HG02981 (cell line): ENCODE data around the gene APOBEC3H.

ENCODE experiments used
- ATAC-seq: cut with Tn5 transposase; IDR thresholded peaks from one replicate; pipeline ENCODE4 v1.9.1; 2021; ENCODE audit warnings: mild to moderate bottlenecking, moderate library complexity; ENCODE audit not compliant: unreplicated experiment

APOBEC3H gene

DNA sequence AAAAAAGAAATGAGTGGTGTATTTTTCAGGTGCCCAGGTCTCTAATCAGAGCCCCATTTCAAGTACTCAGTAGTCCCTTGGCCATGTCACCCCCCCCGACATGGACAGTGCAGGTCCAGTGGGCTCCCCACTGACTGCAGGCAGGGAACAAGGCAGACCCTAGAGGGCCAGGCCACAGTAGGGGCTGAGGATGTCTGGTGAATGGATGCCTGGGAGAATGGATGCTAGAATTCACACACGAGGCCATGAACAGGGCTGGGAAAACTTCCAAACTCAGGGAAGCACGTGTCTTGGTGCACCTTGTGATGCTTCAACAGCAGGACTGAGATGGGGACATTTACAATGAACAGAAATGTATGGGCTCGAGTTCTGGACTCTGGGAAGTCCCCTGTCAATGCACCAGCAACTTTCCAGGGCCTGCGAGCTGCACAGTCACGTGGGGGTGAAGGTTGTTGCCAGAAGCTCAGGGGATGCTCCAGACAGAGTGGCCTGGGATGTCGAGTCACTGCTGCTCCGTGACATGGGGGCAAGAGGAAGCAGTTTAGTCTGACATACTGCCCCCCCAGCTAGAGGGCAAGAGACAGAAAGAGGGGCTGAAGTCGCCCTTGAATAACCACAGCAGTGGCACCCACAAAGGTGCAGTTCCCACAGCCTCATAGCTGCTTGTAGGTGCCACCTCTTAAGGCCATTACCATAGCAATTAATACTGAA, 16.8 kb upstream of the APOBEC3H start:
- ATAC-seq = no peak

DNA sequence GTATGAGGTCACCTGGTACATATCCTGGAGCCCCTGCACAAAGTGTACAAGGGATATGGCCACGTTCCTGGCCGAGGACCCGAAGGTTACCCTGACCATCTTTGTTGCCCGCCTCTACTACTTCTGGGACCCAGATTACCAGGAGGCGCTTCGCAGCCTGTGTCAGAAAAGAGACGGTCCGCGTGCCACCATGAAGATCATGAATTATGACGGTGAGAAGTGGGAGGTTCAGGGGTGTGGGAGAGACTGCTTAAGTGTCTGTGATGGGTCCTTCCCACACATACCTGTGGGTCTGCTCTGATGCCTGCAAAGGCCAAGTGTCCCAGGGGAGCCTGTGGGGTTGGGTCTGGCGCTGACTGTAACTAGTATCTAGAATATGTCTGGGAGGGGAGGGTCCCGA, 16.0 kb upstream of the APOBEC3H start:
- ATAC-seq = no peak

DNA sequence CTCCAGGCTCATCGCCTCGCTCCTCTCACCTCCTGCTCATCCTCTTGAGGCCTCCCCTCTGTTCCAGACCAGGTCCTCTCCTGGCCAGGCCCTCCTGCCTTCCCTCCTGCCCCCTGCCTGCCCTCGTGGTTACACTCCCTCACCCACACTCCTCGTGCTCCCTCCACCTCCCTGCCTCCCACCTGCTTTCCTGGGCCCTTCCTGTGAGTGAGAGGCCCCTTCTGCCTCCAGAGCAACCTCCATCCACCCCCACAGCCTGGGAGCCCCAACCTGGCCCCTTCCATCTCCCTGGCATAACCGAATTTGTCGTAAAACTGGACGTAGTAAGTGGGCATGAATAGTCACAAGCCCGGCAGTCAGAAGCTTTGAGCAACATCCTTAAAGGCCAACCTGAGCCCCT, 15.4 kb upstream of the APOBEC3H start:
- no peak for ATAC-seq

DNA sequence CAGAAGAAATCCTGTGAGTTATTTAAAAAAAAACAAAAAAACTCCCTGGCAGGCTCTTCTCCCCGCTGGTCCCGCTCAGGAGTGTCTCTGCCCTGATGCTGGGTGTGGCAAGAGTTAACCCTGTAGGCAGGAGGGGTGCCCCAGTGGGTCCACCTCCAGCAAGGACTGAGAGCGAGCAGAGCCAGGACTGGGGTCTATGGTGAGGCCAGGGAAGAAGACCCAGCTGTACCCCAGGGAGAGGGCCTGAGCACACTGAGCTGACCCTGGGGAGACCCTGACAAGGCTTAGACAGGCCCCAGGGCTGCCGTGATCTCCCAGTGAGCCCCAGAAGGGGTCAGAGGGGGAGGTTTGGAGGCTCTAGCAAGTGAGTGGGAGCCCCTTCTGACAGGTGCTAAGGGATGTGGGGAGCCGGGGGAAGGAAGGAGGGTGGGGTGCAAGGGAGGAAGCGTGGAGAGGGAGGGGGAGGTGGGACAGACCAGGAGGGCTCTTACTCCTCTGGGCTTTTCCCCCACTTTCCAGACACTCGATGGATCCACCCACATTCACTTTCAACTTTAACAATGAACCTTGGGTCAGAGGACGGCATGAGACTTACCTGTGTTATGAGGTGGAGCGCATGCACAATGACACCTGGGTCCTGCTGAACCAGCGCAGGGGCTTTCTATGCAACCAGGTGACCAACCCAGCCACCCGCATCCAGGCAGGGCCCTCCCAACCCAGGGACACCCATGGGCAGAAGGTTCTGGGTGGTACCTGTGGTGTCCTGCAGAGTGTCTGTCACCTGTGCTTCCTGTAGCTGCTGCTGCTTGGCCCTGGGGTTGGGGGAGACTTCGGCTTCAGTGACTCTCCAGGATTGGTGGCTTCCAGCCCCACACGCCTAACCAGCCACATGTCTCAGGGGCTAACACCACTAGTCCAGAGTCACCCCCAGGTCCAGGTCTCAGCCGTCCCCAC, 13.6 kb upstream of the APOBEC3H start:
- no peak for ATAC-seq

- ATAC-seq = no peak
Measured at GRCh38 chr22:39084666-39085065, 12.4 kb upstream of the APOBEC3H start.

DNA sequence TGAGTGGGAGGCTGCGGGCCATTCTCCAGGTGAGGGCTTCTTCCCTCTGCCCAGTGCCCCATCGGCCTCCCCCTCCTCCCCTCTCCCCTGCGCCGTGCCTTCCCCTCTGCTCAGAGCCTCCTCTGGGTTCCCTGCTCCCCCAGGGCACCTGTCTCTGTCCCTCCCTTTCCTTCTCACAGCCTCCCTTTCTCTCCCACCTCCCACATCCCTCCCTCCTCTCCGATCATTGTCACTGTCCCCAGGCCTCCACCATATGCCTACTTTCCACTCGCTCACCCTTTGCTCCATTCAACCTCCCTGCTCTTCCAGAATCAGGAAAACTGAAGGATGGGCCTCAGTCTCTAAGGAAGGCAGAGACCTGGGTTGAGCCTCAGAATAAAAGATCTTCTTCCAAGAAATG, 9.9 kb upstream of the APOBEC3H start:
- ATAC-seq = no peak

GRCh38 chr22:39087881-39088684, 9.0 kb upstream of the APOBEC3H start:
- ATAC-seq = no peak

GRCh38 chr22:39088685-39089032, 8.4 kb upstream of the APOBEC3H start:
- no peak for ATAC-seq

GRCh38 chr22:39089928-39090327, 7.1 kb upstream of the APOBEC3H start:
- ATAC-seq = no peak

DNA sequence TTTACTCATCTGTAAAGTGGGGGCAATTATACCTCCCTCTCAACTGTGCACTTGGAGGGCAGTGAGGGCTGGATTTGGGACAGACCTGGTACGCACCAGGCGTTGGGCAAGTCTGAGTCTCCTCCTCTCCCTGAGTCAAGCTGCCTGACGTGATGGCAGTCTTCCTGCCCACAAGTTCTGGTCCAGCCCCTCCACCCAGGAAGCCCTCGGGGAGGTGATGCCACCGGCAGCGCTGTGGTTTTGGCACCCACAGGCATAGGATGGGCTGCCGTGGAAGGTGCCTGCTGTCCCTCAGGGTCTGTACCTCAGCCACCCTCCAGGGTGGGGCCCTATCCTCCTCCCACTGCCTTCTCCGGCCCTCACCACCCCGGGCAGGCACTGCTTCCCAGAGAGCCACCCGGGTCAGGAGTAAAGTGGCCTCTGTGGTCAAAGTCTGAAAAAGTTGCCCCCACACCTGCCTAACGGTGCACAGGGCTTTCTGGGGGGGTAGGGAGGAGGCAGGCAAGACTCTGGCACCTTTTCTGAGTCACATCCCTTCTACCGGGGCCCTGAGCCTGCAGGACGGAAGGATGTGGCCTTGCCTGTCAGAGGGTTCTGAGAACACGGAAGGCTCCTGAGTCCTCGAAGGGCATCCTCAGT, 6.5 kb upstream of the APOBEC3H start:
- ATAC-seq = no peak

GRCh38 chr22:39091126-39092081, 5.6 kb upstream of the APOBEC3H start:
- no peak for ATAC-seq

- ATAC-seq = no peak
Measured at GRCh38 chr22:39092111-39092862, 4.8 kb upstream of the APOBEC3H start.

- ATAC-seq = no peak
Measured at GRCh38 chr22:39094717-39095389, 2.2 kb upstream of the APOBEC3H start.

DNA sequence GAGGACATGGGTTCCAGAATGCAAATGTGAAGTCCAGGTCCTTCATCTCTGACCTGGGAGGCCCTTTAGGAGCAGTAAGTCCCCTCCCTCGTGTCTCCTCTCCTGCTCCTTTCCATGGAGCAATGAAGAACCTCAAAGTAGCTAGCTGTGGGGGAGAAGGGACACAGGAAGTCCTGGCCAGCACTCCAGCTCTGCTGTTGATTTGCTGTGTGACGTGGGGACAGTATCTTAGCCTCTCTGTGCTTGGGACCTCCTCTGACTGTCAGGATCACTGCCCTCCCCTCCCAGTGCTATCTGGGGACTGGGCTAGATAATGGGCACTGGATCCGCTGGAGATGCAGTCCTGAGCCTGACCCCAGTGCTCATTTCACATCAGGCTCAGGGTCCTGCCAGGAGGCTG, 1.1 kb upstream of the APOBEC3H start:
- no peak for ATAC-seq

DNA sequence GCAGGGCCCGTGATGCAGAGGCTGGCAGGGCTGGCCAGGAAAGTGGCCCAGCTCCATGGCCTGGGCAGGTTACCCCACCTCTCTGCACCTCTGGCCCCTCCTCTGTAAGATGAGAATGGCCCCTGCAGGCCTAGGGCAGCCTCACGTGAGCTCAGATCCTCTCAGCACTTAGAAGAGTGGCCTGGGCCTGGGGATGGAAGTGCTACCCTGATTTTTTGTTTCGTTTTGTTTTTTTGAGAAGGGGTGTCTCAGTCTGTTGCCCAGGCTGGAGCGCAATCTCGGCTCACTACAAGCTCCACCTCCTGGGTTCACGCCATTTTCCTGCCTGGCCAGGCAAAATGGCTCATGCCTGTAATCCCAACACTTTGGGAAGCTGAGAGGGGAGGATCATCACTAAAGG, 982 bp downstream of the APOBEC3H start:
- ATAC-seq = no peak

DNA sequence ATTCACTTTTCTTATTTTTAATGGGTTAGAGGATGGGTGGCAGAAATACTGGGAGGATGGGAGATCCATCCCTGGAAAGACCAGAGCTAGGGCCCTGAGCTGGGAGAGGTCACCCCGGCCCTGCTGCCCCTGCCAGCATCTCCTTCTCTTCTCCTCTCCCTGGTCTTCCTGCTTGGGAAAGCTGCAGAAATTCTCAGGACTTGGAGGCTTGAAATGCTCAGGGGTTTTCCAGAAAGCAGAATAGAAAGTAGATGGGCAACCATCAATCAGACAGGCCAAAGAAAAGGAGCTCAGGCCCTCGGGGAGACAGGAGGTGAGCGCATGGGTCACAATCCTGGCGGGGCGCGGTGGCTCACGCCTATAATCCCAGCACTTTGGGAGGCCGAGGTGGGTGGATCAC, 1.5 kb downstream of the APOBEC3H start:
- no peak for ATAC-seq

GRCh38 chr22:39101226-39101625, 4.2 kb downstream of the APOBEC3H start:
- no peak for ATAC-seq

DNA sequence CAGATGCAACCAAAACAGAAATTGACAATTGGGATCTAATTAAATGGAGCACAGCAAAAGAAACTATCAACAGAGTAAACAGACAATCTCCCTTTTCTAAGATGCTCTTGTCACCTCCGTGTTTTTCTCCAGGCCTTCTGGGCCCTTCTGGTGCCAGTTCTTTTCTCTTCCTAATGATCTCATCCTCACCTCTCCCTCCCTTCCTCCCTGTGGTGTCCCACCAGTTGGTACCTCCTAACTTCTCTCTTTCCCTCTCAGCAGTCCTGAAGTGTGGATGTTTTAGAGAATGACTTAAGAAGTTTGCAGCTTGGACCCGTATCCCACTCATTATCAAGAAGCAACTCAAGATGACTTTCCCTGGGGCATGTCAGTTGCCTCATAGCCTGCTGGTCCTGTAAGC, 6.4 kb downstream of the APOBEC3H start:
- ATAC-seq = no peak

DNA sequence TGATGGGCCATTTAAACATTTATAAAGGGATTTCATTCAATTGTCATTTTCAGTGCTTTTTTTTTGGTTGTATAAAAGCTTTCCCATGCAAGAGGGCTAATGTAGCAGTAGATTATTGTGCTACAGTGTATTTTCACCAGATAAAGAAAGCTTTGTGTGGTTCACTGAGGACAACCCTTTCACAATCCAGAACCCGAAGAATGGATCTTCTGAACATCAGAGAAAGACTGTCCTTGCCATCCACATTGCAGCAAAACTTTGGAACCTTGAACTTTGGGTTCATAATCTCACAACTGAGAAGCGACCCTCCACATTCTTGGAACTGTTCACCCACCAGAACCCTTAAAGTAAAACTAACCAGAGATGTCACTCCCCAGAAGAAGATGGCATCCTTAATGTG, 9.3 kb downstream of the APOBEC3H start:
- ATAC-seq = no peak
